PC-3 (cell line): ENCODE data around the gene ZC3H6. TPM values are rescaled to one million over a fixed set of nuclear protein-coding genes. Genes with fewer than 3 reads are reported as not detected.

Experiments used
- ATAC-seq: fragments of 200-7000 bp; cut with Tn5 transposase; 2 replicates; pipeline ENCODE4 v1.9.1; 2020; ENCODE audit warnings: mild to moderate bottlenecking, moderate library complexity
- BruUV-seq: library from RNA; stranded (reverse); fragments of 400-500 nt; replicated peaks from 2 replicates; lab custom pipeline; 2021; lab: Mats Ljungman, UMichigan
- CTCF ChIA-PET: fragments of 300-600 bp; sonication (Branson Sonifier 250); formaldehyde crosslinking; loops from one replicate; lab custom pipeline; 2022; ENCODE audit warnings: antibody characterized with exemption; lab: Charles Lee
- POLR2A ChIA-PET: fragments of 300-600 bp; sonication (Branson Sonifier 250); formaldehyde crosslinking; loops from one replicate; lab custom pipeline; 2022; ENCODE audit warnings: antibody characterized with exemption; ENCODE audit not compliant: unreplicated experiment; lab: Charles Lee
- DNase-seq: peaks from one replicate; pipeline ENCODE4 v3.0.0-alpha.2; 2015
- H2AFZ ChIP-seq: fragments of 300-600 bp; sonication (generic); 2 replicates; pipeline ENCODE4 v1.6.0; 2016; ENCODE audit warnings: antibody characterized with exemption, low read length
- H3F3A ChIP-seq: fragments of 300-600 bp; sonication (generic); one replicate; pipeline ENCODE4 v1.6.0; 2017; ENCODE audit warnings: antibody characterized with exemption, low read length, control low read depth, mild to moderate bottlenecking; ENCODE audit not compliant: unreplicated experiment
- H3K27ac ChIP-seq: fragments of 300-600 bp; sonication (generic); 2 replicates; pipeline ENCODE4 v1.5.1; 2016; ENCODE audit warnings: mild to moderate bottlenecking, low read length
- H3K27me3 ChIP-seq: fragments of 300-600 bp; sonication (generic); 2 replicates; pipeline ENCODE4 v1.6.1; 2016; ENCODE audit warnings: low read length, mixed read lengths
- H3K36me3 ChIP-seq: fragments of 300-600 bp; sonication (generic); 2 replicates; pipeline ENCODE4 v1.6.1; 2016; ENCODE audit warnings: low read depth, mixed run types, low read length, mixed read lengths
- H3K4me1 ChIP-seq: fragments of 300-600 bp; sonication (generic); 2 replicates; pipeline ENCODE4 v1.5.1; 2016; ENCODE audit warnings: low read length; ENCODE audit not compliant: insufficient read depth
- H3K4me2 ChIP-seq: fragments of 300-600 bp; sonication (generic); 2 replicates; pipeline ENCODE4 v1.6.0; 2016; ENCODE audit warnings: low read length
- H3K4me3 ChIP-seq: fragments of 300-600 bp; sonication (generic); 2 replicates; pipeline ENCODE4 v1.5.1; 2016; ENCODE audit warnings: mild to moderate bottlenecking, low read length, mixed read lengths
- H3K79me2 ChIP-seq: fragments of 300-600 bp; sonication (generic); 2 replicates; pipeline ENCODE4 v1.6.1; 2017; ENCODE audit warnings: low read length, mixed read lengths
- H3K9ac ChIP-seq: fragments of 300-600 bp; sonication (generic); 2 replicates; pipeline ENCODE4 v1.6.0; 2016; ENCODE audit warnings: mild to moderate bottlenecking, low read length
- H3K9me2 ChIP-seq: fragments of 300-600 bp; sonication (generic); replicated peaks from 2 replicates; pipeline ENCODE4 v1.6.1; 2016; ENCODE audit warnings: mixed run types, low read length, mixed read lengths
- H3K9me3 ChIP-seq: fragments of 300-600 bp; sonication (generic); 2 replicates; pipeline ENCODE4 v1.6.1; 2016; ENCODE audit warnings: low read length, mixed read lengths
- H4K20me1 ChIP-seq: fragments of 300-600 bp; sonication (generic); 2 replicates; pipeline ENCODE4 v1.6.1; 2016; ENCODE audit warnings: low read length, mixed read lengths
- EZH2 ChIP-seq: fragments of 300-600 bp; sonication (generic); IDR thresholded peaks from one replicate; pipeline ENCODE4 v1.6.1; 2017; ENCODE audit warnings: antibody characterized with exemption, mild to moderate bottlenecking, low read length; ENCODE audit not compliant: unreplicated experiment
- EZH2phosphoT487 ChIP-seq: fragments of 300-600 bp; sonication (generic); IDR thresholded peaks from 2 replicates; pipeline ENCODE4 v1.6.1; 2018; ENCODE audit warnings: mild to moderate bottlenecking, antibody characterized with exemption, low read length, borderline replicate concordance
- intact Hi-C: fragments of 100-400 bp; cut with micrococcal nuclease; formaldehyde crosslinking; loops from 2 replicates; pipeline ENCODE4 v1.9.0; 2023
- total RNA-seq: library from RNA; depleted of rRNA; stranded (reverse); fragments of >200 nt; gene quantifications from 2 replicates; pipeline ENCODE4 v1.2.3, GENCODE V29; 2014
- TF ChIP-seq, protein P1 (sequence below): fragments of 300-600 bp; sonication (generic); conservative IDR thresholded peaks from 2 replicates; pipeline ENCODE4 v1.5.1; 2017; ENCODE audit warnings: antibody characterized with exemption, low read depth, mild to moderate bottlenecking, low read length

Gene ZC3H6
- total RNA-seq, 1 experiment from 2014 or later, result 1.3 TPM

DNA sequence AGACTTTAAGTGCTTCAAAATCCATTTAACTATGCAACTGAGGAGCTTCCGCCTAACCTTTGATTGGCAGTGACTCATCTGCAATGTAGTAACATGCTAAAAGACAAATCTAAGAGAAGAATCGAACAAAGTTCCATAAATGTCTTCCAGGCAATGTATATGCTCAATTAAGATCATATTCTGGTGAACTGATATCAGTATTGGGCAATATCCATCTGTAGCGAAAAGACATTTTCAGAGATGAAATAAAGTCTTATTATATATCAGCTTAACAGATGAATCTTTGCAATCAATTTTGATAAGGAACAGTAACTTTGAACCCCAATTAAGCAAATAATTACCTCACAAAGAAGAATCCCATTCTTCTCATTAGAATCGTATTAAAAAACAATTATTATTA, 32.2 kb upstream of the ZC3H6 start:
- Histone ChIP-seq H3K4me1 (no peaks in the 10 kb centered on the region), H3K9ac (no peak overlapping the region), H3K4me3 (no peak overlapping the region), H3K9me2 (no peaks in the 10 kb centered on the region), H3K79me2 (no peaks in the 10 kb centered on the region), H3K4me2 (no peak overlapping the region), H3K27me3 (no peaks in the 10 kb centered on the region), H3F3A (no peaks in the 10 kb centered on the region), H2AFZ (no peak overlapping the region), H3K9me3 (no peaks in the 10 kb centered on the region), H4K20me1 (no peaks in the 10 kb centered on the region), H3K36me3 (peaks cover 19% of the 10 kb centered on the region), H3K27ac (no peak overlapping the region)
- no peak for ATAC-seq
- TF ChIP-seq EZH2, result no peak
- TF ChIP-seq EZH2phosphoT487, result no peak
- TF ChIP-seq, protein P1, sequence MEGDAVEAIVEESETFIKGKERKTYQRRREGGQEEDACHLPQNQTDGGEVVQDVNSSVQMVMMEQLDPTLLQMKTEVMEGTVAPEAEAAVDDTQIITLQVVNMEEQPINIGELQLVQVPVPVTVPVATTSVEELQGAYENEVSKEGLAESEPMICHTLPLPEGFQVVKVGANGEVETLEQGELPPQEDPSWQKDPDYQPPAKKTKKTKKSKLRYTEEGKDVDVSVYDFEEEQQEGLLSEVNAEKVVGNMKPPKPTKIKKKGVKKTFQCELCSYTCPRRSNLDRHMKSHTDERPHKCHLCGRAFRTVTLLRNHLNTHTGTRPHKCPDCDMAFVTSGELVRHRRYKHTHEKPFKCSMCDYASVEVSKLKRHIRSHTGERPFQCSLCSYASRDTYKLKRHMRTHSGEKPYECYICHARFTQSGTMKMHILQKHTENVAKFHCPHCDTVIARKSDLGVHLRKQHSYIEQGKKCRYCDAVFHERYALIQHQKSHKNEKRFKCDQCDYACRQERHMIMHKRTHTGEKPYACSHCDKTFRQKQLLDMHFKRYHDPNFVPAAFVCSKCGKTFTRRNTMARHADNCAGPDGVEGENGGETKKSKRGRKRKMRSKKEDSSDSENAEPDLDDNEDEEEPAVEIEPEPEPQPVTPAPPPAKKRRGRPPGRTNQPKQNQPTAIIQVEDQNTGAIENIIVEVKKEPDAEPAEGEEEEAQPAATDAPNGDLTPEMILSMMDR, result no peak
- CTCF ChIA-PET, result interaction anchor here (0.5 kb wide), 1 partner anchor 359 kb away, joined by 3 read pairs; no protein-coding TSS in a partner anchor
- DNase-seq, result no peak
- POLR2A ChIA-PET, result no interaction called here
- BruUV-seq, result no TSS peak
- intact Hi-C loops, result no loop called here

DNA sequence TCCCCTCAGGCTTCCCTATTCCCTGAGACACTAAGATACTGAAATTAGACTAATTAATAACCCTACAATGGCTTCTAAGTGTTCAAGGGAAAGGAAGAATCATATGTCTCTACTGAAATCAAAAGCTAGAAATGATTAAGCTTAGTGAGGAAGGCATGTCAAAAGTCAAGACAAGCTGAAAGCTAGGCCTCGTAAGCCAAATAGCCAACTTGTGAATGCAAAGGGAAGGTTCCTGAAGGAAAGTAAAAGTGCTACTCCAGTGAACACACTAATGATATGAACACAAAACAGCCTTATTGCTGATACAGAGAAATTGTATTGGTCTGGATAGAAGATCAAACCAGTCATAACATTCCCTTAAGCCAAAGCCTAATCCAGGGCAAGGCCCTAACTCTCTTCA, 30.5 kb upstream of the ZC3H6 start:
- Histone ChIP-seq H3K4me3 (no peak overlapping the region), H3K4me1 (no peaks in the 10 kb centered on the region), H3F3A (no peaks in the 10 kb centered on the region), H3K9me3 (no peaks in the 10 kb centered on the region), H3K36me3 (peaks cover 17% of the 10 kb centered on the region), H4K20me1 (no peaks in the 10 kb centered on the region), H3K9ac (no peak overlapping the region), H3K79me2 (no peaks in the 10 kb centered on the region), H3K27me3 (no peaks in the 10 kb centered on the region), H3K27ac (no peak overlapping the region), H3K4me2 (no peak overlapping the region), H3K9me2 (no peaks in the 10 kb centered on the region), H2AFZ (no peak overlapping the region)
- CTCF ChIA-PET, result no interaction called here
- no TSS peak for BruUV-seq
- DNase-seq (no peak), ATAC-seq (no peak)
- TF ChIP-seq, protein P1, result no peak
- intact Hi-C loops, result no loop called here
- POLR2A ChIA-PET, result no interaction called here

DNA sequence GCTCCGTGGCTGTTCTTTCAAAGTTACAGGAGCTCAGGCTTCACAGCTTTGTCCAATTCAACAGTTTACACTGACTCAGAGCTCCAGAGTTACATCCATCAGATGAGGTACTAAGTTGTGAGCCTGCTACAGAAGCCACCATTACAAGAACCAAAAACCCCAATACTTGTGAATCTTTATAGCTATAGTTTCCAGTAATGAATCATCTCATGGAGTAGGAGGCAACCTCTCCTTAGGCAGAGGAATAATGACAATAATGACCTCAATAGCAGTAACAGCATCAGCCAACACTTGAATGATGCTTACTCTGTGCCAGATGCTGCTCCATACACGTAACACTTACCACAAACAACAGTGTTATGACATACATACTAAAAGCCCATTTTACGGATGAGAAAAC, 24.1 kb upstream of the ZC3H6 start:
- H3K79me2 ChIP-seq, result peaks cover 48% of the 10 kb centered on the region
- no peaks in the 10 kb centered on the region for H3F3A ChIP-seq
- CTCF ChIA-PET, result interaction anchor here (0.6 to 0.7 kb wide), 2 partner anchors 11 to 182 kb away, joined by 3 to 6 read pairs; partner anchors contain the start of gene RGPD8
- no peaks in the 10 kb centered on the region for H4K20me1 ChIP-seq
- intact Hi-C loops, result loop anchor here (10.0 kb wide), 2 partner anchors 184 to 366 kb away; partner anchors contain the start of genes ANAPC1 and RGPD8
- POLR2A ChIA-PET, result no interaction called here
- no TSS peak for BruUV-seq
- H2AFZ ChIP-seq, result no peak overlapping the region
- H3K9me2 ChIP-seq, result no peaks in the 10 kb centered on the region
- no peak for DNase-seq
- H3K4me3 ChIP-seq, result no peak overlapping the region
- no peak overlapping the region for H3K4me2 ChIP-seq
- H3K9me3 ChIP-seq, result no peaks in the 10 kb centered on the region
- H3K9ac ChIP-seq, result no peak overlapping the region
- H3K36me3 ChIP-seq, result peaks cover 9% of the 10 kb centered on the region; the same call in 1 of the 2 replicates
- H3K27ac ChIP-seq, result no peak overlapping the region
- no peak for ATAC-seq
- no peak for TF ChIP-seq EZH2phosphoT487
- TF ChIP-seq EZH2, result no peak
- TF ChIP-seq, protein P1, result no peak
- peaks cover 16% of the 10 kb centered on the region; the same call in 1 of the 2 replicates for H3K4me1 ChIP-seq
- H3K27me3 ChIP-seq, result no peaks in the 10 kb centered on the region
